Sigmoid colon (tissue), 7 donors: ENCODE measurements around the gene GSDMA. TPM values are rescaled to one million over a fixed set of nuclear protein-coding genes. Genes with fewer than 3 reads are reported as not detected.
A peak's percentile ranks its signal among the peaks of the same experiment; 100 is the strongest.

Experiments
- DNase-seq: peaks from one replicate; pipeline ENCODE4 v3.0.0-alpha.2; 2019
- H3K27ac ChIP-seq, 4 donors: fragments of 200-600 bp; sonication (generic); one replicate each; pipeline ENCODE4 v1.5.1; 2016 to 2019; ENCODE audit warnings: mild to moderate bottlenecking in 1 of 4
- H3K27me3 ChIP-seq, 3 donors: fragments of 200-600 bp; sonication (generic); one replicate each; pipeline ENCODE4 v1.5.1; 2019; ENCODE audit warnings: mild to moderate bottlenecking in 1 of 3
- H3K36me3 ChIP-seq, 4 donors: fragments of 200-600 bp; sonication (generic); one replicate each; pipeline ENCODE4 v1.5.1; 2016 to 2019
- H3K4me1 ChIP-seq, 4 donors: fragments of 200-600 bp; sonication (generic); one replicate each; pipeline ENCODE4 v1.5.1; 2017 to 2019
- H3K4me3 ChIP-seq, 4 donors: fragments of 200-600 bp; sonication (generic); one replicate each; pipeline ENCODE4 v1.5.1; 2017 to 2019; ENCODE audit warnings: mild to moderate bottlenecking in 2 of 4, moderate library complexity in 1 of 4
- H3K9me3 ChIP-seq, 4 donors: fragments of 200-600 bp in 3 of 4; sonication (generic) in 3 of 4; one replicate each; pipeline versions ENCODE4 v1.5.1 to v1.6.1; 2013 to 2019
- EP300 ChIP-seq, 4 donors: sonication (generic); formaldehyde crosslinking; IDR thresholded peaks; one replicate each; pipeline ENCODE4 v1.6.1; 2017; ENCODE audit warnings: antibody characterized with exemption in 4 of 4
- POLR2A ChIP-seq, 2 donors: fragments of 450-650 bp; IDR thresholded peaks; one replicate each; pipeline ENCODE4 v1.6.1; 2016; ENCODE audit warnings: antibody characterized with exemption in 2 of 2, mild to moderate bottlenecking in 2 of 2, moderate library complexity in 2 of 2
- POLR2AphosphoS5 ChIP-seq, 4 donors: sonication (generic); formaldehyde crosslinking; IDR thresholded peaks; one replicate each; pipeline ENCODE4 v1.6.1; 2017; ENCODE audit warnings: antibody characterized with exemption in 4 of 4
- WGBS, 2 donors: extraction: QIAGEN DNeasy Blood & Tissue Kit; methylation state at CpG; one replicate each; pipeline ENCODE4 v1.1.7; 2013; 5-methylcytosine and 5-hydroxymethylcytosine counted together
- intact Hi-C: fragments of 100-400 bp; cut with DNase I; formaldehyde crosslinking; loops from one replicate; pipeline ENCODE4 v1.15.1; 2023
- polyA plus RNA-seq, 3 donors: library from polyadenylated mRNA; stranded (reverse); fragments of 200-250 nt; gene quantifications; one replicate each; pipeline ENCODE4 v1.2.3, GENCODE V29; 2013
- total RNA-seq, 4 donors: library from RNA; depleted of rRNA; stranded (reverse); fragments of >200 nt; gene quantifications; one replicate each; pipeline ENCODE4 v1.1.0, GENCODE V29; 2016
- TF ChIP-seq, protein P1 (sequence below), 4 experiments: fragments of 450-650 bp in 3 of 4; fragments of 200-600 bp in 1 of 4; IDR thresholded peaks; one replicate each; pipeline ENCODE4 v1.5.1; 2016 to 2019; ENCODE audit warnings: antibody characterized with exemption in 4 of 4, mild to moderate bottlenecking in 3 of 4, moderate library complexity in 2 of 4
- donor health status: healthy with polysubstance abuse.
- donor health status: Bipolar disorder and iron deficiency.
- donor health status: healthy.

The GSDMA gene
- total and polyA plus RNA-seq, 7 donors, result 0.29 to 1.3 (median 0.60) TPM; not detected in 4

- Histone ChIP-seq H3K27ac (peak overlapping the region; percentile 89 to 92 (median 90)), H3K4me3 (peak overlapping the region in 1 of 4 donors; percentile 93), H3K27me3 (no peaks in the 10 kb centered on the region), H3K36me3 (peaks cover 0 to under 1% (median 0%) of the 10 kb centered on the region in 4 donors), H3K4me1 (peaks cover 0 to 46% (median 33%) of the 10 kb centered on the region in 4 donors), H3K9me3 (no peaks in the 10 kb centered on the region)
- intact Hi-C loops, result loop anchor here (2.0 to 5.0 kb wide), 3 partner anchors 22 to 172 kb away; partner anchors contain the start of gene PSMD3
- WGBS, 2 donors, result 75 to 80% methylated on average over 8 of the region's 8 CpGs
- DNase-seq, result no peak
- TF ChIP-seq POLR2AphosphoS5 (IDR thresholded peaks at IDR 0.05), result peak in 2 of 4 donors; percentile 11 to 53
- TF ChIP-seq, protein P1, sequence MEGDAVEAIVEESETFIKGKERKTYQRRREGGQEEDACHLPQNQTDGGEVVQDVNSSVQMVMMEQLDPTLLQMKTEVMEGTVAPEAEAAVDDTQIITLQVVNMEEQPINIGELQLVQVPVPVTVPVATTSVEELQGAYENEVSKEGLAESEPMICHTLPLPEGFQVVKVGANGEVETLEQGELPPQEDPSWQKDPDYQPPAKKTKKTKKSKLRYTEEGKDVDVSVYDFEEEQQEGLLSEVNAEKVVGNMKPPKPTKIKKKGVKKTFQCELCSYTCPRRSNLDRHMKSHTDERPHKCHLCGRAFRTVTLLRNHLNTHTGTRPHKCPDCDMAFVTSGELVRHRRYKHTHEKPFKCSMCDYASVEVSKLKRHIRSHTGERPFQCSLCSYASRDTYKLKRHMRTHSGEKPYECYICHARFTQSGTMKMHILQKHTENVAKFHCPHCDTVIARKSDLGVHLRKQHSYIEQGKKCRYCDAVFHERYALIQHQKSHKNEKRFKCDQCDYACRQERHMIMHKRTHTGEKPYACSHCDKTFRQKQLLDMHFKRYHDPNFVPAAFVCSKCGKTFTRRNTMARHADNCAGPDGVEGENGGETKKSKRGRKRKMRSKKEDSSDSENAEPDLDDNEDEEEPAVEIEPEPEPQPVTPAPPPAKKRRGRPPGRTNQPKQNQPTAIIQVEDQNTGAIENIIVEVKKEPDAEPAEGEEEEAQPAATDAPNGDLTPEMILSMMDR (IDR thresholded peaks at IDR 0.05), result no peak
- TF ChIP-seq EP300 (IDR thresholded peaks at IDR 0.05), result no peak
- TF ChIP-seq POLR2A (IDR thresholded peaks at IDR 0.05), result no peak
These were observed 33.8 kb upstream of the GSDMA start for GRCh38 chr17:39928858-39929645.

GRCh38 chr17:39929646-39930407 is 33.0 kb upstream of the GSDMA start:
- Histone ChIP-seq H3K4me3 (no peak overlapping the region), H3K27me3 (no peaks in the 10 kb centered on the region), H3K9me3 (no peaks in the 10 kb centered on the region), H3K27ac (peak overlapping the region; percentile 89 to 92 (median 90)), H3K36me3 (no peaks in the 10 kb centered on the region), H3K4me1 (peaks cover 0 to 40% (median 33%) of the 10 kb centered on the region in 4 donors)
- TF ChIP-seq, protein P1 (IDR thresholded peaks at IDR 0.05), result no peak
- TF ChIP-seq POLR2AphosphoS5 (IDR thresholded peaks at IDR 0.05), result no peak
- no peak for TF ChIP-seq EP300 (IDR thresholded peaks at IDR 0.05)
- WGBS, 2 donors, result 94 to 95% methylated on average over 5 of the region's 5 CpGs
- no peak for DNase-seq
- intact Hi-C loops, result loop anchor here (2.0 to 5.0 kb wide), 3 partner anchors 21 to 173 kb away; partner anchors contain the start of gene PSMD3

DNA sequence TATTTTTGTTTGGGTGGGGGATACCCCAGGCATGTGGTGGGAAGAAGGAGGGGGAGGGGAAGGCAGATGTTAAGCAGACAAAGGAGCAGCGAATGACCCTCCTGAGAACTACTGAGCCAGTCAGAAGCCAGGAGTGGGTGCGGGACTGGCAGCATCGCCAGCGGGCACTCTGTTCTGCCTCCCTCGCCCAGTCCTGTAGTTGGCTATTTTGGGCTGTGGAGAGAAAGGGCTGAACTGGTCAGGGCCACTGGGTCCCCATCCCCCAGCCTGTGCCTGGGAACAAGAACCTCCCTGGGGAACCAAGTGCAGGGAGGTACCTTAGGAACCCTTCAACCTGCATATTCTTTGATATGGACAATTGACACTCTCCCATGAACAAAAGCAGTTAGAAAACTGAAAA is 28.9 kb upstream of the GSDMA start:
- TF ChIP-seq POLR2AphosphoS5 (IDR thresholded peaks at IDR 0.05), result no peak
- no peaks in the 10 kb centered on the region for H3K36me3 ChIP-seq
- no peak overlapping the region for H3K4me3 ChIP-seq
- intact Hi-C loops, result no loop called here
- 88 to 96% methylated on average over 5 of the region's 5 CpGs for WGBS, 2 donors
- no peaks in the 10 kb centered on the region for H3K9me3 ChIP-seq
- no peak for DNase-seq
- no peaks in the 10 kb centered on the region for H3K27me3 ChIP-seq
- no peak overlapping the region for H3K27ac ChIP-seq
- peaks cover 0 to 11% (median 5%) of the 10 kb centered on the region in 4 donors for H3K4me1 ChIP-seq

- Histone ChIP-seq H3K27me3 (no peaks in the 10 kb centered on the region), H3K27ac (no peak overlapping the region), H3K9me3 (no peaks in the 10 kb centered on the region), H3K4me1 (peaks cover 0 to 11% (median 3%) of the 10 kb centered on the region in 4 donors), H3K4me3 (no peak overlapping the region), H3K36me3 (no peaks in the 10 kb centered on the region)
- TF ChIP-seq POLR2A (IDR thresholded peaks at IDR 0.05), result no peak
- TF ChIP-seq, protein P1 (IDR thresholded peaks at IDR 0.05), result no peak
- TF ChIP-seq EP300 (IDR thresholded peaks at IDR 0.05), result no peak
- TF ChIP-seq POLR2AphosphoS5 (IDR thresholded peaks at IDR 0.05), result no peak
- intact Hi-C loops, result no loop called here
- WGBS, 2 donors, result 47 to 81% methylated on average over 5 of the region's 5 CpGs
- DNase-seq, result no peak
These were observed 28.5 kb upstream of the GSDMA start for GRCh38 chr17:39934324-39934723.

- Histone ChIP-seq H3K9me3 (no peaks in the 10 kb centered on the region), H3K27me3 (no peaks in the 10 kb centered on the region), H3K27ac (no peak overlapping the region), H3K36me3 (no peaks in the 10 kb centered on the region), H3K4me1 (peaks cover 0 to 16% (median 12%) of the 10 kb centered on the region in 4 donors), H3K4me3 (no peak overlapping the region)
- TF ChIP-seq, protein P1 (IDR thresholded peaks at IDR 0.05), result no peak
- no peak for TF ChIP-seq POLR2AphosphoS5 (IDR thresholded peaks at IDR 0.05)
- TF ChIP-seq POLR2A (IDR thresholded peaks at IDR 0.05), result no peak
- no peak for TF ChIP-seq EP300 (IDR thresholded peaks at IDR 0.05)
- intact Hi-C loops, result no loop called here
- no peak for DNase-seq
- WGBS, 2 donors, result 80 to 83% methylated on average over 3 of the region's 3 CpGs
These were observed 26.9 kb upstream of the GSDMA start for GRCh38 chr17:39935909-39936308.
